ENCODE measurements around the gene PACRG.

PACRG gene

GRCh38 chr6:162751211-162751859 lies 23.6 kb downstream of the PACRG start:
- TF ChIP-seq CEBPB (IDR thresholded peaks at IDR 0.05) (no peak), REST (IDR thresholded peaks at IDR 0.05; ENCODE audit: low read depth) (no peak)

GRCh38 chr6:162753775-162754174 lies 26.0 kb downstream of the PACRG start:
- no peak for TF ChIP-seq USF1 (IDR thresholded peaks at IDR 0.05)
- TF ChIP-seq CREB1 (IDR thresholded peaks at IDR 0.05; ENCODE audit: low read depth) = no peak
- TF ChIP-seq TCF12 (IDR thresholded peaks at IDR 0.05; ENCODE audit: low read depth) = no peak
- TF ChIP-seq RAD21 (IDR thresholded peaks at IDR 0.05; ENCODE audit: low read depth) = no peak
- TF ChIP-seq MAX (IDR thresholded peaks at IDR 0.05) = no peak
- no peak for TF ChIP-seq TAF1 (IDR thresholded peaks at IDR 0.05; ENCODE audit: low read depth)
- no peak for TF ChIP-seq ZBTB7A (IDR thresholded peaks at IDR 0.05; ENCODE audit: low read depth)
- no peak for TF ChIP-seq NFIC (IDR thresholded peaks at IDR 0.05)
- no peak for TF ChIP-seq REST (IDR thresholded peaks at IDR 0.05; ENCODE audit: low read depth)
- no peak for TF ChIP-seq FOXM1 (IDR thresholded peaks at IDR 0.05; ENCODE audit: borderline replicate concordance, low read depth)
- TF ChIP-seq EGR1 (IDR thresholded peaks at IDR 0.05) = no peak
- TF ChIP-seq TEAD4 (IDR thresholded peaks at IDR 0.05) = no peak
- TF ChIP-seq YY1 (IDR thresholded peaks at IDR 0.05; ENCODE audit: low read depth) = no peak
- TF ChIP-seq EP300 (IDR thresholded peaks at IDR 0.05; ENCODE audit: borderline replicate concordance) = no peak
- TF ChIP-seq CEBPB (IDR thresholded peaks at IDR 0.05) = no peak

GRCh38 chr6:162770136-162770535 lies 42.4 kb downstream of the PACRG start:
- TF ChIP-seq EGR1 (IDR thresholded peaks at IDR 0.05) (no peak), TAF1 (IDR thresholded peaks at IDR 0.05; ENCODE audit: low read depth) (no peak)

- no peak for TF ChIP-seq RAD21 (IDR thresholded peaks at IDR 0.05; ENCODE audit: low read depth)
- TF ChIP-seq NFIC (IDR thresholded peaks at IDR 0.05) = no peak
- no peak for TF ChIP-seq ZBTB7A (IDR thresholded peaks at IDR 0.05; ENCODE audit: low read depth)
- no peak for TF ChIP-seq EGR1 (IDR thresholded peaks at IDR 0.05)
- no peak for TF ChIP-seq YY1 (IDR thresholded peaks at IDR 0.05; ENCODE audit: low read depth)
- no peak for TF ChIP-seq USF1 (IDR thresholded peaks at IDR 0.05)
- TF ChIP-seq EP300 (IDR thresholded peaks at IDR 0.05; ENCODE audit: borderline replicate concordance) = no peak
Measured at GRCh38 chr6:162770955-162771354, 43.2 kb downstream of the PACRG start.

GRCh38 chr6:162772466-162772865 lies 44.7 kb downstream of the PACRG start:
- no peak for TF ChIP-seq CREB1 (IDR thresholded peaks at IDR 0.05; ENCODE audit: low read depth)
- no peak for TF ChIP-seq FOXM1 (IDR thresholded peaks at IDR 0.05; ENCODE audit: borderline replicate concordance, low read depth)
- TF ChIP-seq TCF12 (IDR thresholded peaks at IDR 0.05; ENCODE audit: low read depth) = no peak
- TF ChIP-seq MAX (IDR thresholded peaks at IDR 0.05) = no peak
- TF ChIP-seq TEAD4 (IDR thresholded peaks at IDR 0.05) = no peak
- TF ChIP-seq CEBPB (IDR thresholded peaks at IDR 0.05) = no peak
- TF ChIP-seq EP300 (IDR thresholded peaks at IDR 0.05; ENCODE audit: borderline replicate concordance) = no peak
- TF ChIP-seq RAD21 (IDR thresholded peaks at IDR 0.05; ENCODE audit: low read depth) = no peak
- no peak for TF ChIP-seq EGR1 (IDR thresholded peaks at IDR 0.05)
- TF ChIP-seq TAF1 (IDR thresholded peaks at IDR 0.05; ENCODE audit: low read depth) = no peak
- TF ChIP-seq REST (IDR thresholded peaks at IDR 0.05; ENCODE audit: low read depth) = no peak
- TF ChIP-seq USF1 (IDR thresholded peaks at IDR 0.05) = no peak
- TF ChIP-seq YY1 (IDR thresholded peaks at IDR 0.05; ENCODE audit: low read depth) = no peak

Measured in Ishikawa (cell line).